Activated naive CD4-positive, alpha-beta T cell treated with anti-CD3 and anti-CD28 coated beads for 36 hours (primary cell): ENCODE data around the gene FAM13C. TPM values are rescaled to one million over a fixed set of nuclear protein-coding genes. Genes with fewer than 3 reads are reported as not detected.

Experiments used
- CTCF ChIA-PET: fragments of 350-600 bp; sonication (Branson Sonifier 250); formaldehyde crosslinking; loops from one replicate; lab custom pipeline; 2021; ENCODE audit warnings: antibody characterized with exemption; lab: Charles Lee
- DNase-seq: peaks from one replicate; pipeline ENCODE4 v3.0.0-alpha.2; 2020
- H3K27ac Mint-ChIP-seq: one replicate; pipeline ENCODE4 v1.8.0; 2021; ENCODE audit warnings: mild to moderate bottlenecking, mixed read lengths
- H3K27me3 Mint-ChIP-seq: one replicate; pipeline ENCODE4 v1.8.0; 2021; ENCODE audit warnings: low read depth, mixed read lengths
- H3K36me3 Mint-ChIP-seq: one replicate; pipeline ENCODE4 v1.8.0; 2021; ENCODE audit warnings: low read depth, mixed read lengths
- H3K4me1 Mint-ChIP-seq: one replicate; pipeline ENCODE4 v1.8.0; 2021; ENCODE audit warnings: low read depth, mixed read lengths
- H3K4me3 Mint-ChIP-seq: one replicate; pipeline ENCODE4 v1.8.0; 2021; ENCODE audit warnings: mild to moderate bottlenecking, moderate library complexity, mixed read lengths
- H3K9me3 Mint-ChIP-seq: one replicate; pipeline ENCODE4 v1.8.0; 2021; ENCODE audit warnings: mixed read lengths
- intact Hi-C: fragments of 100-400 bp; cut with micrococcal nuclease; formaldehyde crosslinking; loops from one replicate; pipeline ENCODE4 v1.15.1; 2023
- total RNA-seq, 2 experiments: library from RNA; stranded (reverse); gene quantifications; one replicate each; pipeline ENCODE4 v1.2.3, GENCODE V29; 2021

FAM13C gene
- total RNA-seq, 2 experiments from 2014 or later, result not detected

GRCh38 chr10:59303018-59303417, 59.3 kb downstream of the FAM13C start:
- Mint-ChIP-seq H3K27ac (no peak overlapping the region), H3K9me3 (no peaks in the 10 kb centered on the region), H3K36me3 (no peaks in the 10 kb centered on the region), H3K27me3 (no peaks in the 10 kb centered on the region), H3K4me3 (no peak overlapping the region), H3K4me1 (no peaks in the 10 kb centered on the region)
- intact Hi-C loops, result no loop called here
- no peak for DNase-seq
- CTCF ChIA-PET, result no interaction called here

- Mint-ChIP-seq H3K27ac (no peak overlapping the region), H3K9me3 (no peaks in the 10 kb centered on the region), H3K4me1 (no peaks in the 10 kb centered on the region), H3K27me3 (no peaks in the 10 kb centered on the region), H3K36me3 (no peaks in the 10 kb centered on the region), H3K4me3 (no peak overlapping the region)
- no peak for DNase-seq
- intact Hi-C loops, result no loop called here
- CTCF ChIA-PET, result no interaction called here
These were observed 60.0 kb downstream of the FAM13C start for GRCh38 chr10:59302381-59302780.

- intact Hi-C loops, result no loop called here
- Mint-ChIP-seq H3K27ac (no peak overlapping the region), H3K9me3 (no peaks in the 10 kb centered on the region), H3K36me3 (no peaks in the 10 kb centered on the region), H3K27me3 (no peaks in the 10 kb centered on the region), H3K4me1 (no peaks in the 10 kb centered on the region), H3K4me3 (no peak overlapping the region)
- DNase-seq, result no peak
- CTCF ChIA-PET, result no interaction called here
These were observed 61.1 kb downstream of the FAM13C start for GRCh38 chr10:59301067-59301754.

DNA sequence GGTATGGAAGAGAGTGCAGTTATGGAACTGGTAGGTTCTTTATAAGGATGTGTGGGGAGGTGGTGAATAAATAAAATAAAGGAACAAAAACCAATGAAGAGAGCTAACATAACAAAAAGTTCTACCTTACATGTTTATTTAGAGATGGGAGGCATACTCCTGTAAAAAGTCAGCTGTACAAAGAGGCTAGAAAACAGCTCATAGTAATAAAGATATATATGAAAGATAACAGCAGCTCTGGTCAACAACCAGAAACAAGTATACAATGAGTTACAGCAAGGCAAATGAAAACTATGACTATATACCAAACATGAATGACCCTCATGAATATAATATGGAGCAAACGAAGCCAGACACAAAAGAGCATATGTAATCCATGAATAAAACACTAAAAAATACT, 62.0 kb downstream of the FAM13C start:
- H3K9me3 Mint-ChIP-seq, result no peaks in the 10 kb centered on the region
- no peak overlapping the region for H3K27ac Mint-ChIP-seq
- CTCF ChIA-PET, result no interaction called here

GRCh38 chr10:59299933-59300332, 62.4 kb downstream of the FAM13C start:
- no peaks in the 10 kb centered on the region for H3K36me3 Mint-ChIP-seq
- H3K9me3 Mint-ChIP-seq, result no peaks in the 10 kb centered on the region
- no peak for DNase-seq
- CTCF ChIA-PET, result no interaction called here
- H3K27ac Mint-ChIP-seq, result no peak overlapping the region
- intact Hi-C loops, result no loop called here
- H3K4me3 Mint-ChIP-seq, result no peak overlapping the region
- no peaks in the 10 kb centered on the region for H3K27me3 Mint-ChIP-seq
- no peaks in the 10 kb centered on the region for H3K4me1 Mint-ChIP-seq

More for the DNA sequence above, 62.0 kb downstream of the FAM13C start:
- H3K36me3 Mint-ChIP-seq, result no peaks in the 10 kb centered on the region
- no peak overlapping the region for H3K4me3 Mint-ChIP-seq
- H3K27me3 Mint-ChIP-seq, result no peaks in the 10 kb centered on the region
- intact Hi-C loops, result no loop called here
- no peaks in the 10 kb centered on the region for H3K4me1 Mint-ChIP-seq
- DNase-seq, result no peak

DNA sequence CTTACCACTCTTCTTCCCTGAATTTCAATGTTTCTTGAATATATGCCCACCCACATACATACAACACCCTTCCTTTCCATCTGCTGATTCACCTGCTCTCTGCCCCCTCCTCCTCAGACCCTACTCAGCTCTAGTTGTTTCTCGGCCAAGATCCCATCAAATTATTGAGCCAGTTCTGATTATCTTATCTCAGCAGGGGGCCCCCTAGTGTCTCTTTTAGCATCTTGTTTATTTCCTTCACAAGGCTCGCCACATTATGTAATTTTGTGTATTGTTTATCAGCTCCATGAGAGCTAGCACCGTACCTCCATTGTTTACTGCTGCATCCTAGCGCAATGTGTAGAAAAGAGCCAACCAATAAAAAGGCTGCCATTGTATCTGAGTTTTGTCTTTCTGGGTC, 71.9 kb downstream of the FAM13C start:
- intact Hi-C loops, result no loop called here
- no peaks in the 10 kb centered on the region for H3K36me3 Mint-ChIP-seq
- no peak overlapping the region for H3K4me3 Mint-ChIP-seq
- no peaks in the 10 kb centered on the region for H3K4me1 Mint-ChIP-seq
- no peaks in the 10 kb centered on the region for H3K9me3 Mint-ChIP-seq
- H3K27me3 Mint-ChIP-seq, result no peaks in the 10 kb centered on the region
- CTCF ChIA-PET, result no interaction called here
- no peak overlapping the region for H3K27ac Mint-ChIP-seq
- DNase-seq, result no peak

DNA sequence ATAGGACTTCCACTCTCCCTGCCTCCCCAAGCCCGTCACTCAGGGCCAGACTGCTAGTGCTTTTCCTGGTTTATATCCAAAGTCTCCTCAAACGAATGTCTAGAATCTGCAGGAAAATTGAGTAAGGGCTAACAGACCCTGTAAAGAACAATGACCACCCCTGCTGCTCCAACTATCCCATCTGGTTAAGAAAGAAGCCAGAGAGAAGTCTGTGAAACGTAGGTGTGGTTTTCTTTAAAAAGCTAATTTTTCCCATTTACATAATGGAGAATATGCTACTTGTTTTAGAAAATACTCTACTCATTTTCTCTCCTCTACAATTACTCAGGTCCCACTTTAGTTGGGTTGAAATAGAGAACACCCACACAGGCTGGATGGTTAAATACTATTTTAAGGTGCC, 72.5 kb downstream of the FAM13C start:
- no peaks in the 10 kb centered on the region for H3K9me3 Mint-ChIP-seq
- no peaks in the 10 kb centered on the region for H3K4me1 Mint-ChIP-seq
- H3K27me3 Mint-ChIP-seq, result no peaks in the 10 kb centered on the region
- intact Hi-C loops, result no loop called here
- no peak overlapping the region for H3K4me3 Mint-ChIP-seq
- no peaks in the 10 kb centered on the region for H3K36me3 Mint-ChIP-seq
- DNase-seq, result no peak
- CTCF ChIA-PET, result no interaction called here
- no peak overlapping the region for H3K27ac Mint-ChIP-seq

GRCh38 chr10:59287587-59288255, 74.6 kb downstream of the FAM13C start:
- Mint-ChIP-seq H3K4me1 (no peaks in the 10 kb centered on the region), H3K4me3 (no peak overlapping the region), H3K36me3 (no peaks in the 10 kb centered on the region), H3K9me3 (no peaks in the 10 kb centered on the region), H3K27me3 (no peaks in the 10 kb centered on the region), H3K27ac (no peak overlapping the region)
- intact Hi-C loops, result no loop called here
- CTCF ChIA-PET, result no interaction called here
- no peak for DNase-seq

DNA sequence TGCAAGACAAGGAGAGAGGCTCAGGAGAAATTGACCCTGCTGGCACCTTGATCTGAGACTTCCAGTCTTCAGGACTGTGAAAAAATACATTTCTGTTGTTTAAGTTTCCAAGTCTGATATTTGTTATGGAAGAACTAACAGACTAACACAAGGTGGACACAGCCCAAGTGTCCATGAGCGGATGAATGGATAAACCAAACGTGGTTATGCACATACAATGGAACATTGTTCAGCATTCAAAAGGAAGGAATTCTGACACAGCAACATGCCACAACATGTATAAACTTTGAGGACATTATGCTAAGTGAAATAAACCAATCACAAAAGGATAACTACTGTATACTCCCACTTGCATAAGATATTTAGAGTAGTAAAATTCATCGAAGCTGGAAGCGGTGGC, 76.5 kb downstream of the FAM13C start:
- Mint-ChIP-seq H3K27ac (no peak overlapping the region), H3K27me3 (no peaks in the 10 kb centered on the region), H3K36me3 (no peaks in the 10 kb centered on the region), H3K9me3 (no peaks in the 10 kb centered on the region), H3K4me3 (no peak overlapping the region), H3K4me1 (no peaks in the 10 kb centered on the region)
- intact Hi-C loops, result no loop called here
- CTCF ChIA-PET, result no interaction called here
- no peak for DNase-seq

DNA sequence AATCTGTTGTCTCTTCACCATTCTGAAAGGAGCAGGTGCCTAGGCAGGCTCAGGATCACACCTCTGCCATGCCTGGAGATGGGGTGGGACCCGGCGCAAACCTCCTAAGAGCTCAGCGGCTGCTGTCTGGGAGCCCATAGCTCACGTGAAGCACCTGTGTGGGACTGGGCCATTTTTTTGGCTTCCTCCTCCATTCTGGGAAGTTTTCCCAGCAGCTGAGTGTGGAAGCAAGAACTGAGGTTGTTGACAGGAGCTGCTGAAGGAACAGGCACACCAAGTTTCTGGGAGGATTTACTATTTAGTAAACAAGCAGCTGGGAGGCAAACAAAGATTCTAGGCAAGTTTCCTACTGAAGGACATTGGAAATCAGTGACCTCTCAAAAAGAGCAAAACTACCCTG, 77.3 kb downstream of the FAM13C start:
- H3K4me1 Mint-ChIP-seq, result no peaks in the 10 kb centered on the region
- CTCF ChIA-PET, result no interaction called here

DNA sequence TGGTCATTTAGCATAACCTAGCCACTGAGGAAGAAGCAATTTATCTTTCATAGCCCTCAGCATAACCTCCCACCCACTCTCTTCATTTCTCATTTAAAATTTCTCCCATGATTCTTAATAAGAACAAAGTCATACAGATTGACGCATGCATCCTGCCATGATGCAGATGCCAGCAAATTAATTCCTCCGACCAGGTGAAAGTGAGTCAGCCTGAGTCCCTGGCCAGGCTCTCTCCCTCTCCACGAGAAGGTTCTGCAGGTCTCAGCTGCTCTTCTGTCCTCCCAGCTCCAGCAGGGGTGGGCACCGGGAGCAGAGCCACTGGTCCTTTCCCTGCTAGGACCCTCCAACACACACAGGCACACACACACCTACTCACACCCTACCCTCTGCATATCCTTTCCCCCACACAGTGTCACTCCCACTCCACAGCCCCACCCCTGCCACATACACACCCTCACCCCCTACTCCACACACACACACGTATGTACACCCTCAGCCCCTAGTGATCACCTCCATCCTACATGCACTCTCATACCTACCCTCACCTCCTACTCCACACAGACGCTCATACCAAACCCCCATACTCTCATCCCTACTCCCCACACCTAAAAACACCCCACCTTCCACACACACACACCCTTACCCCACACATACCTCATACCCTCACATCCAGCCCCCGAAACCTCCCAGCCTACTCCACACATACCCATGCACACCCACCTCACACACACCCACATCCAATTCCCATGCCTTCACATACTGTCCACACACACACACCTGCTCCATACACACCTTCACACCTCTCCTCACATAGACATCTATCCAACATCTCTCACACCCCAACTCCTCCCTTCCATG, 78.0 kb downstream of the FAM13C start:
- no peak overlapping the region for H3K4me3 Mint-ChIP-seq
- H3K27me3 Mint-ChIP-seq, result no peaks in the 10 kb centered on the region
- no peaks in the 10 kb centered on the region for H3K36me3 Mint-ChIP-seq
- intact Hi-C loops, result no loop called here
- no peak for DNase-seq
- no peaks in the 10 kb centered on the region for H3K9me3 Mint-ChIP-seq
- CTCF ChIA-PET, result no interaction called here
- H3K27ac Mint-ChIP-seq, result no peak overlapping the region
- H3K4me1 Mint-ChIP-seq, result no peaks in the 10 kb centered on the region

More for the DNA sequence above, 77.3 kb downstream of the FAM13C start:
- no peak overlapping the region for H3K27ac Mint-ChIP-seq
- H3K27me3 Mint-ChIP-seq, result no peaks in the 10 kb centered on the region
- intact Hi-C loops, result no loop called here
- H3K9me3 Mint-ChIP-seq, result no peaks in the 10 kb centered on the region
- DNase-seq, result no peak
- H3K4me3 Mint-ChIP-seq, result no peak overlapping the region
- H3K36me3 Mint-ChIP-seq, result no peaks in the 10 kb centered on the region

GRCh38 chr10:59283456-59284091, 78.8 kb downstream of the FAM13C start:
- Mint-ChIP-seq H3K36me3 (no peaks in the 10 kb centered on the region), H3K27ac (no peak overlapping the region), H3K4me1 (no peaks in the 10 kb centered on the region)

More at GRCh38 chr10:59283456-59284091, 78.8 kb downstream of the FAM13C start:
- no peak for DNase-seq
- intact Hi-C loops, result no loop called here
- Mint-ChIP-seq H3K4me3 (no peak overlapping the region), H3K9me3 (no peaks in the 10 kb centered on the region), H3K27me3 (no peaks in the 10 kb centered on the region)
- CTCF ChIA-PET, result interaction anchor here (0.6 kb wide), 1 partner anchor 985 kb away, joined by 4 read pairs; no protein-coding TSS in a partner anchor
